ENCODE measurements around the gene WDSUB1. TPM values are rescaled to one million over a fixed set of nuclear protein-coding genes. Genes with fewer than 3 reads are reported as not detected.

WDSUB1 gene
- total and polyA plus RNA-seq, 9 of the 15 experiments (the other 6 are each of a cell fraction or from before 2014, with no cell fraction given) = 5.2 to 13.7 (median 9.4) TPM

DNA sequence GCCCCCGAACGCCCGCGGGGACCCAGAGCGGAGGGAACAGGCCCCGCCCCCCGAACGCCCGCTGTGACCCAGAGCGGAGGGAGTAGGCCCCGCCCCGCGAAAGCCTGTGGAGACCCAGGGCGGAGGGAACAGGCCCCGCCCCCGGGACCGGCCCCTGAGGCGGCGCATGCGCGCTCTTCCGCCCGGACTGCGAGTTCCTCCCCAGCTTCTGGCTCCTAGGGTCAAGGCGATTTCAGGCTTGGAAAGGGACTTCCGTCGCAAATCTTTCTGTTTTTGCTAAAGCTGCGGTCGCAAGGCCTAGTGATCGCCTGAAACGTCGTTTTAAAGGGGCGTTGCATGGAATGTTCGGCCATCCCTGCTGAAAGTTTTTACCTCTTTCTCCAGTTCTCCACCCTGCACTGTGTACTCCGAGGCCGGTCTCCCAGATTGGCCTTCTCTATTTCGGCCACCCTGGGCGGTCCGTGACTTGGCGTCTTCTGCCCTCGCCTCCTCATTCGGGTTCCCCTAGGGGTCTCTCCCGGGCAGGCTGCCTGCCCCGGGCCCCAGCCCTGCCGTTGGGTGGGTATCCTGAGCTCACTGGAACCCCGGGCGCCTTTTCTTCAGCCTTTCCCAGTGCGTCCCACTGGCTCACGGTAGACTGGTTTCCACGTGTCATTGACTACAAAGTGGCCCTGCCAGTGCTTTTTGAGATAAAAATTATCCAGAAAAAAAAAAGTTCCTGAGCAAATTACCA is 372 bp upstream of the WDSUB1 start (continued):
- TF ChIP-seq YY1 (IDR thresholded peaks at IDR 0.05; ENCODE audit: borderline replicate concordance in 1 of 3, control insufficient read depth in 1 of 3, extremely low read depth in 1 of 3, insufficient read depth in 3 of 3, insufficient read length in 1 of 3, insufficient replicate concordance in 2 of 3, low read depth in 1 of 3, low read length in 2 of 3) (peak in 1 of 3 experiments; percentile 34), TGIF2 (CRISPR knock-in tag; IDR thresholded peaks at IDR 0.05) (no peak), SIN3B (IDR thresholded peaks at IDR 0.05; ENCODE audit: low read depth) (peak; percentile 15; the same call in 1 of the 2 replicates), CBFB (CRISPR knock-in tag; IDR thresholded peaks at IDR 0.05) (no peak), HDAC2 (IDR thresholded peaks at IDR 0.05) (peak; percentile 61; the same call in 1 of the 2 replicates), RBM14 (IDR thresholded peaks at IDR 0.05; ENCODE audit: borderline replicate concordance, insufficient read depth, low read depth, low read length) (no peak), DPF2 (IDR thresholded peaks at IDR 0.05) (peak; percentile 69), TOE1 (IDR thresholded peaks at IDR 0.05; ENCODE audit: borderline replicate concordance) (0 out of 2 replicates have a peak, but pooled peaks have one; percentile 3), TOE1 (CRISPR knock-in tag; IDR thresholded peaks at IDR 0.05; ENCODE audit: borderline replicate concordance, low read depth) (no peak), GABPA (tag; conservative IDR thresholded peaks at IDR 0.05; ENCODE audit: low read depth) (peak; percentile 68), GABPB1 (CRISPR knock-in tag; IDR thresholded peaks at IDR 0.05) (peak; percentile 74), NR4A1 (CRISPR knock-in tag; IDR thresholded peaks at IDR 0.05) (peak; percentile 89; the same call in 1 of the 2 replicates), NR4A1 (tag; IDR thresholded peaks at IDR 0.05) (peak; percentile 78; the same call in 1 of the 2 replicates), ADNP (tag; IDR thresholded peaks at IDR 0.05) (no peak)
- TF ChIP-seq, protein P1, sequence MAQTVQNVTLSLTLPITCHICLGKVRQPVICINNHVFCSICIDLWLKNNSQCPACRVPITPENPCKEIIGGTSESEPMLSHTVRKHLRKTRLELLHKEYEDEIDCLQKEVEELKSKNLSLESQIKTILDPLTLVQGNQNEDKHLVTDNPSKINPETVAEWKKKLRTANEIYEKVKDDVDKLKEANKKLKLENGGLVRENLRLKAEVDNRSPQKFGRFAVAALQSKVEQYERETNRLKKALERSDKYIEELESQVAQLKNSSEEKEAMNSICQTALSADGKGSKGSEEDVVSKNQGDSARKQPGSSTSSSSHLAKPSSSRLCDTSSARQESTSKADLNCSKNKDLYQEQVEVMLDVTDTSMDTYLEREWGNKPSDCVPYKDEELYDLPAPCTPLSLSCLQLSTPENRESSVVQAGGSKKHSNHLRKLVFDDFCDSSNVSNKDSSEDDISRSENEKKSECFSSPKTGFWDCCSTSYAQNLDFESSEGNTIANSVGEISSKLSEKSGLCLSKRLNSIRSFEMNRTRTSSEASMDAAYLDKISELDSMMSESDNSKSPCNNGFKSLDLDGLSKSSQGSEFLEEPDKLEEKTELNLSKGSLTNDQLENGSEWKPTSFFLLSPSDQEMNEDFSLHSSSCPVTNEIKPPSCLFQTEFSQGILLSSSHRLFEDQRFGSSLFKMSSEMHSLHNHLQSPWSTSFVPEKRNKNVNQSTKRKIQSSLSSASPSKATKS (CRISPR knock-in tag; IDR thresholded peaks at IDR 0.05) = no peak
- TF ChIP-seq, protein P2, sequence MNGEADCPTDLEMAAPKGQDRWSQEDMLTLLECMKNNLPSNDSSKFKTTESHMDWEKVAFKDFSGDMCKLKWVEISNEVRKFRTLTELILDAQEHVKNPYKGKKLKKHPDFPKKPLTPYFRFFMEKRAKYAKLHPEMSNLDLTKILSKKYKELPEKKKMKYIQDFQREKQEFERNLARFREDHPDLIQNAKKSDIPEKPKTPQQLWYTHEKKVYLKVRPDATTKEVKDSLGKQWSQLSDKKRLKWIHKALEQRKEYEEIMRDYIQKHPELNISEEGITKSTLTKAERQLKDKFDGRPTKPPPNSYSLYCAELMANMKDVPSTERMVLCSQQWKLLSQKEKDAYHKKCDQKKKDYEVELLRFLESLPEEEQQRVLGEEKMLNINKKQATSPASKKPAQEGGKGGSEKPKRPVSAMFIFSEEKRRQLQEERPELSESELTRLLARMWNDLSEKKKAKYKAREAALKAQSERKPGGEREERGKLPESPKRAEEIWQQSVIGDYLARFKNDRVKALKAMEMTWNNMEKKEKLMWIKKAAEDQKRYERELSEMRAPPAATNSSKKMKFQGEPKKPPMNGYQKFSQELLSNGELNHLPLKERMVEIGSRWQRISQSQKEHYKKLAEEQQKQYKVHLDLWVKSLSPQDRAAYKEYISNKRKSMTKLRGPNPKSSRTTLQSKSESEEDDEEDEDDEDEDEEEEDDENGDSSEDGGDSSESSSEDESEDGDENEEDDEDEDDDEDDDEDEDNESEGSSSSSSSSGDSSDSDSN (IDR thresholded peaks at IDR 0.05; ENCODE audit: borderline replicate concordance in 1 of 2, low read depth in 2 of 2, low read length in 2 of 2) = peak; percentile 70 to 93; a peak in 2 of 4 replicates
- TF ChIP-seq, protein P3, sequence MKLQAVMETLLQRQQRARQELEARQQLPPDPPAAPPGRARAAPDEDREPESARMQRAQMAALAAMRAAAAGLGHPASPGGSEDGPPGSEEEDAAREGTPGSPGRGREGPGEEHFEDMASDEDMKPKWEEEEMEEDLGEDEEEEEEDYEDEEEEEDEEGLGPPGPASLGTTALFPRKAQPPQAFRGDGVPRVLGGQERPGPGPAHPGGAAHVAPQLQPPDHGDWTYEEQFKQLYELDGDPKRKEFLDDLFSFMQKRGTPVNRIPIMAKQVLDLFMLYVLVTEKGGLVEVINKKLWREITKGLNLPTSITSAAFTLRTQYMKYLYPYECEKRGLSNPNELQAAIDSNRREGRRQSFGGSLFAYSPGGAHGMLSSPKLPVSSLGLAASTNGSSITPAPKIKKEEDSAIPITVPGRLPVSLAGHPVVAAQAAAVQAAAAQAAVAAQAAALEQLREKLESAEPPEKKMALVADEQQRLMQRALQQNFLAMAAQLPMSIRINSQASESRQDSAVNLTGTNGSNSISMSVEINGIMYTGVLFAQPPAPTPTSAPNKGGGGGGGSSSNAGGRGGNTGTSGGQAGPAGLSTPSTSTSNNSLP (IDR thresholded peaks at IDR 0.05; ENCODE audit: borderline replicate concordance, low read depth, low read length) = no peak; the same call in 1 of the 2 replicates
- TF ChIP-seq, protein P4, sequence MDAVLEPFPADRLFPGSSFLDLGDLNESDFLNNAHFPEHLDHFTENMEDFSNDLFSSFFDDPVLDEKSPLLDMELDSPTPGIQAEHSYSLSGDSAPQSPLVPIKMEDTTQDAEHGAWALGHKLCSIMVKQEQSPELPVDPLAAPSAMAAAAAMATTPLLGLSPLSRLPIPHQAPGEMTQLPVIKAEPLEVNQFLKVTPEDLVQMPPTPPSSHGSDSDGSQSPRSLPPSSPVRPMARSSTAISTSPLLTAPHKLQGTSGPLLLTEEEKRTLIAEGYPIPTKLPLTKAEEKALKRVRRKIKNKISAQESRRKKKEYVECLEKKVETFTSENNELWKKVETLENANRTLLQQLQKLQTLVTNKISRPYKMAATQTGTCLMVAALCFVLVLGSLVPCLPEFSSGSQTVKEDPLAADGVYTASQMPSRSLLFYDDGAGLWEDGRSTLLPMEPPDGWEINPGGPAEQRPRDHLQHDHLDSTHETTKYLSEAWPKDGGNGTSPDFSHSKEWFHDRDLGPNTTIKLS (IDR thresholded peaks at IDR 0.05; ENCODE audit: borderline replicate concordance, low read depth) = peak; percentile 77; the same call in 1 of the 2 replicates

All from K562 (cell line).